Testis (tissue), 3 donors: ENCODE measurements around the gene ATG9B. TPM values are rescaled to one million over a fixed set of nuclear protein-coding genes. Genes with fewer than 3 reads are reported as not detected.
A peak's percentile ranks its signal among the peaks of the same experiment; 100 is the strongest.

Experiments
- DNase-seq: peaks from one replicate; pipeline ENCODE4 v3.0.0-alpha.2; 2019
- H3K27ac ChIP-seq, 2 donors: fragments of 200-600 bp; sonication (generic); one replicate each; pipeline ENCODE4 v1.5.1; 2019
- H3K27me3 ChIP-seq: fragments of 200-600 bp; sonication (generic); one replicate; pipeline ENCODE4 v1.5.1; 2019
- H3K36me3 ChIP-seq: fragments of 200-600 bp; sonication (generic); one replicate; pipeline ENCODE4 v1.5.1; 2017; ENCODE audit warnings: low read depth; ENCODE audit errors: missing control alignments
- H3K4me1 ChIP-seq: fragments of 200-600 bp; sonication (generic); one replicate; pipeline ENCODE4 v1.5.1; 2019
- H3K4me3 ChIP-seq, 2 donors: fragments of 200-600 bp; sonication (generic); one replicate each; pipeline ENCODE4 v1.5.1; 2017 to 2019
- H3K9me3 ChIP-seq: fragments of 200-600 bp; sonication (generic); one replicate; pipeline ENCODE4 v1.5.1; 2017
- CTCF ChIP-seq, 3 experiments: fragments of 450-650 bp in 2 of 3; fragments of 200-600 bp in 1 of 3; sonication (generic) in 1 of 3; IDR thresholded peaks; one replicate each; pipeline ENCODE4 v1.5.1; 2016 to 2019; ENCODE audit warnings: antibody characterized with exemption in 3 of 3, mild to moderate bottlenecking in 2 of 3, moderate library complexity in 1 of 3
- POLR2A ChIP-seq: fragments of 450-650 bp; IDR thresholded peaks from one replicate; pipeline ENCODE4 v1.6.1; 2017; ENCODE audit warnings: antibody characterized with exemption, mild to moderate bottlenecking, moderate library complexity
- WGBS, 2 donors: methylation state at CpG; one replicate each; pipeline ENCODE4 v1.1.5; 2018; 5-methylcytosine and 5-hydroxymethylcytosine counted together
- intact Hi-C: fragments of 100-400 bp; cut with DNase I; formaldehyde crosslinking; loops from one replicate; pipeline ENCODE4 v1.15.1; 2023; ENCODE audit warnings: low total_unique reads
- polyA plus RNA-seq: library from polyadenylated mRNA; stranded (reverse); fragments of 350-450 nt; fragmentation: Illumina TruSeq; extraction: RNeasy Lipid Tissue Mini Kit (QIAGEN cat#74804); gene quantifications from one replicate; pipeline ENCODE4 v1.2.3, GENCODE V29; 2014; ENCODE audit warnings: low read depth, low replicate concordance; ENCODE audit not compliant: insufficient read depth
- total RNA-seq, 2 donors: library from RNA; depleted of rRNA; stranded (reverse); fragments of >200 nt; gene quantifications; one replicate each; pipeline ENCODE4 v1.2.3, GENCODE V29; 2016

ATG9B gene
- total and polyA plus RNA-seq, 3 donors from 2014 or later = 14.9 to 29.7 (median 24.8) TPM

GRCh38 chr7:150972023-150972468 lies 52.2 kb downstream of the ATG9B start:
- H3K4me1 ChIP-seq = peaks cover 83% of the 10 kb centered on the region
- peak overlapping the region; percentile 64 to 68 for H3K27ac ChIP-seq
- no peak overlapping the region for H3K4me3 ChIP-seq
- DNase-seq = peak; percentile 86
- no peaks in the 10 kb centered on the region for H3K27me3 ChIP-seq
- TF ChIP-seq POLR2A (no peak), CTCF (IDR thresholded peaks at IDR 0.05) (no peak)
- H3K9me3 ChIP-seq = no peaks in the 10 kb centered on the region
- H3K36me3 ChIP-seq = no peaks in the 10 kb centered on the region
- 42 to 74% methylated on average over 8 to 12 of the region's 12 CpGs for WGBS, 2 donors
- intact Hi-C loops = no loop called here

DNA sequence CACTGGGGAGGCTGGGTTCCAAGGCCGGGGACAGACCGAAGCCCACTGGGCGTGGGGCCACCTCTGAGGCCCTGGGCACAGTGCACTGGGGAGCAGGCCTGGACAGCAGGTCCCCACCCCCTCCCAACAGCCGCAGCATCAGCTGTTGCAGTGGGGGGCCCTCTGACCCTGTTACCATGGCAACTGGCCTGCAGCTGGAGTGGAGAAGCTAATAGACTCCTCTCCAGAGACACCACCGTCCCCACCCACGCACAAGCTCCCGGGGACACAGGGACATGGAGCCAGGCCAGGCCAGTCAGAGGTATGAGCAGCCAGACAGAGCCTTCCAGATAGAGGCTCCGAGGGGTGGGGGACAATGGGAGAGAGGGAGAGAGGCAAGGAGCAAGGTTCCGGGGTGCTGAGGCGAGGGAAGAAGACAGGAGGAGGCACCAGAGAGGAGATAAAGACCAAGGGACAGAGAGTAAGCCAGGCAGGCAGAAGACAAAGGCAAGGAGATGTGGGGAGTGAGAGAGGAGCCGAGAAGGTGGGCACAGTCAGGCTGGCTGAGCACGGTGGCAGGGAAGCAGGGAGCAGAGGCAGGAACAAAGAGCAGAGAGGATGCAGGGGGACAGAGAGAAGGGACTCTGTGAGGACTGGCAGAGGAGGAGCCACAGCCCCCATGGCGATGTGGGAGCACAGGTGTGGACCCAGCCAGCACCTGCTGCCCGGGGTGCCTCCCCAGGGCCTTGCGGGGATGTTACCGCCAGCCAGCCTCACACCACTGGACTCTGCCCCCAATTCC lies 52.9 kb downstream of the ATG9B start:
- 25 to 48% methylated on average over 14 to 16 of the region's 16 CpGs for WGBS, 2 donors
- H3K27me3 ChIP-seq = no peaks in the 10 kb centered on the region
- intact Hi-C loops = no loop called here
- H3K36me3 ChIP-seq = no peaks in the 10 kb centered on the region
- no peak overlapping the region for H3K4me3 ChIP-seq
- H3K9me3 ChIP-seq = no peaks in the 10 kb centered on the region
- no peak for TF ChIP-seq POLR2A
- TF ChIP-seq CTCF (IDR thresholded peaks at IDR 0.05) = no peak
- H3K4me1 ChIP-seq = peaks cover 82% of the 10 kb centered on the region
- peak overlapping the region; percentile 64 to 68 for H3K27ac ChIP-seq
- peak; percentile 83 for DNase-seq

DNA sequence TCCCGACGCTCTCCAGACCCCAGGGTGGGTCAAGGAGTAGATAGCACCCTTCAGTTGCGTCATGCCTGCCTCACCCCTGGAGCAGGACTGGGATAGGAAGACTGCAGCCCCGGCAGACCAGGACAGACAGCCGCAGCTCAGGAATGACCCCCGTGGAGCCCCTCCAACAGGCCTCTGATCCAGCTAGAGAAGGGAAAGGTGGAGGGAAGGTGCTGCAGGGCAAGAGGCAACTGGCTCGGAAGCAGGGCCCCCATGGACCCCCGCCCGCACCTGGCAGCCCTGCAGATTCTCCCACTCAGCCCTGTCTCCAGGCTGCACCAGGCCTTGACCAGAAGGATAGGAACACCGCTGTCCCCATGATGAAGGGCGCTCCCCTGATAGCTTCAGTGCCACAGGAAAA lies 53.9 kb downstream of the ATG9B start:
- no peaks in the 10 kb centered on the region for H3K27me3 ChIP-seq
- no peak for TF ChIP-seq CTCF (IDR thresholded peaks at IDR 0.05)
- TF ChIP-seq POLR2A = no peak
- no peak for DNase-seq
- intact Hi-C loops = no loop called here
- WGBS, 2 donors = 56 to 80% methylated on average over 9 to 11 of the region's 11 CpGs
- H3K4me1 ChIP-seq = peaks cover 76% of the 10 kb centered on the region
- no peaks in the 10 kb centered on the region for H3K9me3 ChIP-seq
- H3K27ac ChIP-seq = peak overlapping the region; percentile 64 to 68
- H3K36me3 ChIP-seq = no peaks in the 10 kb centered on the region
- no peak overlapping the region for H3K4me3 ChIP-seq

DNA sequence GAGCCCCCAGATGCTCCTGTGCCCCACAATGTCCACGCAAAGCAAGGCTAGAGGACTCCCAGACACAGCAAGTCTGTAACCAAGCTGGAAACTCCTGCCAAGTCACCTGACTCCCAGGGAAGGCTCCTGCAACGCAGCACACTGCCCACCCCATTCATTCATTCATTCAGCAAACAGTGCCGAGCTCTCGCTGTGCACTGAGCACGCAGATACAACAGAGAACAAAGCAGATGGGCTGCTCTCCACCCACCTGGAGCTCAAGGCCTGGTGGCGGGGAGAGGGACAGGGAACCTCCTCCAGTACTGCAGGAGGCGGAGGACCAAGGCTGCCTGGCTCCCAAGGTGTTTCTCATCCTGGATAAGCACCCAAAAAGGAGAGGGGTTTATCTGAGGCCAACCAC lies 54.8 kb downstream of the ATG9B start:
- peaks cover 80% of the 10 kb centered on the region for H3K4me1 ChIP-seq
- peak overlapping the region; percentile 24 to 64 for H3K27ac ChIP-seq
- intact Hi-C loops = no loop called here
- no peaks in the 10 kb centered on the region for H3K9me3 ChIP-seq
- WGBS, 2 donors = 49 to 60% methylated on average over 5 to 7 of the region's 7 CpGs
- H3K27me3 ChIP-seq = no peaks in the 10 kb centered on the region
- no peaks in the 10 kb centered on the region for H3K36me3 ChIP-seq
- TF ChIP-seq CTCF (IDR thresholded peaks at IDR 0.05) (no peak), POLR2A (no peak)
- H3K4me3 ChIP-seq = no peak overlapping the region
- peak; percentile 76 for DNase-seq
